Panc1 (cell line): ENCODE results near the gene CYP2W1. TPM values are rescaled to one million over a fixed set of nuclear protein-coding genes. Genes with fewer than 3 reads are reported as not detected.

Experiments used
- ATAC-seq: fragments of 200-7000 bp; cut with Tn5 transposase; 2 replicates; pipeline ENCODE4 v1.9.1; 2020; ENCODE audit warnings: mild to moderate bottlenecking, moderate library complexity
- BruUV-seq: library from RNA; stranded (reverse); fragments of 400-500 nt; replicated peaks from 2 replicates; lab custom pipeline; 2021; lab: Mats Ljungman, UMichigan
- CTCF ChIA-PET: fragments of 300-600 bp; sonication (Branson Sonifier 250); formaldehyde crosslinking; loops from one replicate; lab custom pipeline; 2022; ENCODE audit warnings: antibody characterized with exemption; lab: Charles Lee
- POLR2A ChIA-PET: fragments of 300-600 bp; sonication (Branson Sonifier 250); formaldehyde crosslinking; loops from one replicate; lab custom pipeline; 2022; ENCODE audit warnings: antibody characterized with exemption; lab: Charles Lee
- DNase-seq: peaks from one replicate; pipeline ENCODE4 v3.0.0-alpha.2; 2010; ENCODE audit warnings: low read depth, low spot score
- H3K27ac ChIP-seq: 2 replicates; pipeline ENCODE4 v1.5.1; 2011; ENCODE audit warnings: mild to moderate bottlenecking, low read length, inconsistent platforms
- H3K27me3 ChIP-seq: fragments of 200-500 bp; sonication (Bioruptor generic); 2 replicates; pipeline ENCODE4 v1.6.0; 2014; ENCODE audit warnings: low read length, inconsistent platforms; ENCODE audit not compliant: control insufficient read depth, insufficient read depth
- H3K36me3 ChIP-seq: fragments of 200-500 bp; sonication (Bioruptor generic); 2 replicates; pipeline ENCODE4 v1.5.1; 2014; ENCODE audit warnings: inconsistent platforms, mild to moderate bottlenecking, low read length, moderate library complexity; ENCODE audit not compliant: control insufficient read depth, insufficient read depth
- H3K4me1 ChIP-seq: 2 replicates; pipeline ENCODE4 v1.5.1; 2011; ENCODE audit warnings: inconsistent platforms, mild to moderate bottlenecking, low read length, moderate library complexity; ENCODE audit not compliant: control insufficient read depth, insufficient read depth
- H3K4me3 ChIP-seq, 2 experiments: 2 replicates each; pipeline ENCODE4 v1.5.1; 2011 to 2012; ENCODE audit warnings: low read depth in 2 of 2, low read length in 2 of 2, mild to moderate bottlenecking in 2 of 2, inconsistent platforms in 1 of 2, moderate library complexity in 1 of 2
- H3K9me3 ChIP-seq: fragments of 200-500 bp; sonication (Bioruptor generic); 2 replicates; pipeline ENCODE4 v1.5.1; 2014; ENCODE audit warnings: low read depth, mild to moderate bottlenecking, inconsistent platforms, low read length, moderate library complexity; ENCODE audit not compliant: control insufficient read depth, insufficient read depth
- POLR2AphosphoS5 ChIP-seq: IDR thresholded peaks from 2 replicates; pipeline ENCODE4 v1.6.1; 2012; ENCODE audit warnings: mild to moderate bottlenecking, low read depth, low read length, moderate library complexity
- REST ChIP-seq, 2 experiments: IDR thresholded peaks; 2 replicates each; pipeline ENCODE4 v1.6.1; 2011 to 2012; ENCODE audit warnings: low read depth in 2 of 2, control low read depth in 1 of 2, low read length in 1 of 2, mild to moderate bottlenecking in 1 of 2, moderate library complexity in 1 of 2; ENCODE audit not compliant: insufficient read depth in 1 of 2
- SIN3A ChIP-seq: IDR thresholded peaks from 2 replicates; pipeline ENCODE4 v1.6.1; 2012; ENCODE audit warnings: low read depth, mild to moderate bottlenecking, low read length, moderate library complexity, borderline replicate concordance; ENCODE audit not compliant: insufficient read depth
- TCF7L2 ChIP-seq: IDR thresholded peaks from 2 replicates; pipeline ENCODE4 v1.6.1; 2011; ENCODE audit warnings: mild to moderate bottlenecking, low read depth, low read length, inconsistent platforms
- in situ Hi-C: cut with HindIII; loops from 2 replicates; pipeline ENCODE4 v1.10.0; 2016; ENCODE audit warnings: low sequenced_read_pairs, low pct_unique_long_range_greater_than_20kb
- intact Hi-C: fragments of 100-400 bp; cut with micrococcal nuclease; formaldehyde crosslinking; loops from one replicate; pipeline ENCODE4 v1.10.0; 2022; ENCODE audit not compliant: unreplicated experiment
- total RNA-seq: library from RNA; stranded (reverse); gene quantifications from one replicate; pipeline ENCODE4 v1.2.1, GENCODE V29; 2021; ENCODE audit not compliant: unreplicated experiment
- TF ChIP-seq, protein P1 (sequence below): fragments of 450-650 bp; IDR thresholded peaks from 2 replicates; pipeline ENCODE4 v1.5.1; 2017; ENCODE audit warnings: mild to moderate bottlenecking

Gene CYP2W1
- total RNA-seq, 1 experiment from 2014 or later, result 0.74 TPM

DNA sequence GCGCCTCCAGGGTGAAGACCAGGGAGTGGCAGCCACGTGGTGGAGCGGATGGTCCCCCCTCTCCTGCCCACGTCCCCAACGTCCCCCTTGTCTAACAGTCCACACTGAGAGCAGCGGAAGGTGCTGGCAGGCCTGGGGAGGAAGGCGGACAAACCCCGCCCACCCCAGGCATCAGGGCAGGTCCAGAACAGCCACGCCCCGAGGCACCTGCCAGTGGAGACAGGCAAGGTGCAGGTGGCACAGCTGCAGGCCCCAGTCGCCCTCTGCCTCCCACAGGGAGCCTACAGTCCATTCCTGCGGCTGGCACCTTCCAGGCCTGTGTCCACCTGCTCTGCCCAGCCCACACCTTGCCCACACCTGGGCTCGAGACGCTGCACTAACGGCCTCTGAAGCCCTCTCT lies 24.9 kb downstream of the CYP2W1 start:
- Histone ChIP-seq H3K4me3 (no peak overlapping the region), H3K36me3 (no peaks in the 10 kb centered on the region), H3K4me1 (no peaks in the 10 kb centered on the region), H3K27ac (no peak overlapping the region), H3K27me3 (no peaks in the 10 kb centered on the region), H3K9me3 (no peaks in the 10 kb centered on the region)
- TF ChIP-seq, protein P1, sequence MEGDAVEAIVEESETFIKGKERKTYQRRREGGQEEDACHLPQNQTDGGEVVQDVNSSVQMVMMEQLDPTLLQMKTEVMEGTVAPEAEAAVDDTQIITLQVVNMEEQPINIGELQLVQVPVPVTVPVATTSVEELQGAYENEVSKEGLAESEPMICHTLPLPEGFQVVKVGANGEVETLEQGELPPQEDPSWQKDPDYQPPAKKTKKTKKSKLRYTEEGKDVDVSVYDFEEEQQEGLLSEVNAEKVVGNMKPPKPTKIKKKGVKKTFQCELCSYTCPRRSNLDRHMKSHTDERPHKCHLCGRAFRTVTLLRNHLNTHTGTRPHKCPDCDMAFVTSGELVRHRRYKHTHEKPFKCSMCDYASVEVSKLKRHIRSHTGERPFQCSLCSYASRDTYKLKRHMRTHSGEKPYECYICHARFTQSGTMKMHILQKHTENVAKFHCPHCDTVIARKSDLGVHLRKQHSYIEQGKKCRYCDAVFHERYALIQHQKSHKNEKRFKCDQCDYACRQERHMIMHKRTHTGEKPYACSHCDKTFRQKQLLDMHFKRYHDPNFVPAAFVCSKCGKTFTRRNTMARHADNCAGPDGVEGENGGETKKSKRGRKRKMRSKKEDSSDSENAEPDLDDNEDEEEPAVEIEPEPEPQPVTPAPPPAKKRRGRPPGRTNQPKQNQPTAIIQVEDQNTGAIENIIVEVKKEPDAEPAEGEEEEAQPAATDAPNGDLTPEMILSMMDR, result no peak
- TF ChIP-seq POLR2AphosphoS5 (no peak), TCF7L2 (no peak), REST (IDR thresholded peaks at IDR 0.05; ENCODE audit: insufficient read depth in 1 of 2, low read depth in 2 of 2, low read length in 1 of 2) (no peak), SIN3A (no peak)
- in situ Hi-C loops, result no loop called here
- ChIA-PET CTCF (no interaction called here), POLR2A (interaction anchor here (0.6 kb wide), 1 partner anchor 200 kb away, joined by 5 read pairs; no protein-coding TSS in a partner anchor)
- BruUV-seq, result no TSS peak
- DNase-seq (no peak), ATAC-seq (no peak)
- intact Hi-C loops, result no loop called here

GRCh38 chr7:1008733-1009363 lies 25.9 kb downstream of the CYP2W1 start:
- no peaks in the 10 kb centered on the region for H3K9me3 ChIP-seq
- H3K4me1 ChIP-seq, result no peaks in the 10 kb centered on the region
- no peaks in the 10 kb centered on the region for H3K36me3 ChIP-seq
- in situ Hi-C loops, result no loop called here
- DNase-seq, result no peak
- ChIA-PET CTCF (no interaction called here), POLR2A (no interaction called here)
- intact Hi-C loops, result no loop called here
- BruUV-seq, result no TSS peak
- no peak for ATAC-seq
- H3K27me3 ChIP-seq, result no peaks in the 10 kb centered on the region
- TF ChIP-seq TCF7L2 (no peak), SIN3A (no peak), REST (IDR thresholded peaks at IDR 0.05; ENCODE audit: insufficient read depth in 1 of 2, low read depth in 2 of 2, low read length in 1 of 2) (no peak), POLR2AphosphoS5 (no peak)
- TF ChIP-seq, protein P1, result no peak
- H3K27ac ChIP-seq, result no peak overlapping the region
- H3K4me3 ChIP-seq, result no peak overlapping the region
